ENCODE data around the gene ITPR1. TPM values are rescaled to one million over a fixed set of nuclear protein-coding genes. Genes with fewer than 3 reads are reported as not detected.

ITPR1 gene
- total RNA-seq, 1 experiment from 2014 or later: 5.8 TPM

DNA sequence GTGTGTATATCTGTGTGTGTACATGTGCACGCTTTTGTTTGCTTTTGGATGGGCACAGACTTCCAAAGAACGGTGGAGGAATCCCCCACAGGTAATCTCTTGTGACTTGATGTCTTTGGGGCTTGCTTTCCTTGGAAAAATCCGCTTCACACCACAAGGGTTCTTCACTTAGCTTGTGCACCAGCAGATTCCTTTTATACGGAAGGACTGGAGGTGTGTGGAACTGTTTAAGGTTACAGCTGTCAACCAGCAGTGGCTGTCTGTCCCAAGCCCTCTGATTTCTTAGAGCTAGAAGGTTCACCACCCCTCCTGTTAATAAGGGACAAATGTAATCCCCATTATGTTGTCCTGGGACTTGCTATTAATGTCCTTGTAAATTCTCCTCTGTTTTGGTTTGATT, 193.5 kb downstream of the ITPR1 start:
- no peak for DNase-seq (ENCODE audit: low spot score)

DNA sequence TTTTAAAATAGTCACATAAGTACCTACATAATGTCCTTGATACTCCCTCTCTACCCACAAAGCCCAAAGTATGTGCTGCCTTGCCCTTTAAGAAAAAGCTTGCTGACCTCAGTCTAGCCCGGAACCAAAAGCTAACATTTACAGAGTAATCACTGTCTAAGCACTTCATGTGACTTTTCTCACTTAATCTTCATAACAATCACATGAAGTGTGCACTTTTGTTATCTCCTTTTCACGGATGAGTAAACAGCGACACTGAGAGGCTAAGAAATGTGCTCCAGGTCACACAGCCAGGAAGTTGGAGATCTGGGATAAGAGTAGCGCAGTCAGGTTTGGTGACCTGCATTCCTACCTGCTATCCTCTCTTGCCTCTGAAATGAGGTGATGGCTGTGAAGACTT, 194.0 kb downstream of the ITPR1 start:
- no peak for DNase-seq (ENCODE audit: low spot score)

DNA sequence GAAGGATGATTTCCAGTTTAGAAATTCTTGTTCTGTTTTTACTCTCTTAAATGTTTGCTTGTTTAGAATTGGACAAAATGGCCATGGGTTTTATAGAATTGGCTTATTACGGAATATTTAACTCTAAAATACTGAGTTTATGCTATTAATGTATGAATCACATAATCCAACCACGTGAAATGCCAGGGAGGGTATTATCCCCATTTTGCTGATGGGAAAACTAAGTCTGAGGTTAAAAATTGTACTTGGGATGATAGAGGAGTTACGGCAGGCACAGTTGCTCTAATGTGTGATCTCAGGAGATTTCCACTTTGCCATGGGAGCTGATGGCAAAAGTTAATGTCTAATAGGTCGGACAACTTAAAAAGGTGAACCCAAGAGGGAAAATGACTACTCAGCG, 194.4 kb downstream of the ITPR1 start:
- no peak for DNase-seq (ENCODE audit: low spot score)

DNA sequence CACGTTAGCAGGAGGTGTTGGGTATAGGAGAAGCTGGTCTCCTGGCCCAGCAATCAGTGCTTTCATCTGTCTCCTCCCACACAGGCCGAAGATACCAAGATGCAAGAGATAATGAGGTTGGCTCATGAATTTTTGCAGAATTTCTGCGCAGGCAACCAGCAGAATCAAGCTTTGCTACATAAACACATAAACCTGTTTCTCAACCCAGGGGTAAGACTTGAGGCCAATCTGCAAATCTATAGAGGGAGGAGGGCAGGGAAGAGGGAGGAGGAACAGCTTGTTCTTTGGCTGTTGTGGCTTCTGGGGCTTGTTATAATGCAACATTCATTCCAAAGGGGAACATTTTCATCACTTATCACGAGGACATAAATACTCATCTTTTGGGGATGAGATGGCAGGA, 195.3 kb downstream of the ITPR1 start:
- DNase-seq (ENCODE audit: low spot score): no peak

DNA sequence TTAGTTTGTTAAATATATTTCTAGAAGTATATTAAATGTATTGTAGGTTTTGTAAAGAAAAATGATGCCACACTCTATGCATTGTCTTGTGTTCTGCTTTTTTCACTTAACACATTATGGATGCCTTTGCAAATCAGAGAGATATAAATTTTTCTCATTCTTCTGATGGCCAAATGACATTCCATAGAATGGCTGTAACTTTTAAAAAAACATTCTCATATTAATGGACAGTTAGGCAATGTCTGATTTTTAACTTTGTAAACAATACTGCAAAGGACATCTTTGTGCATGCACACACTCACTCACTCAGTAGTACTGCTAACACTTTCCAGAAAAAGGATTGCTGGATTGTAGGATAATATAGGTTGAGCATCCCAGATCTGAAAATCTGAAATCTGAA, 195.9 kb downstream of the ITPR1 start:
- DNase-seq (ENCODE audit: low spot score): no peak

DNA sequence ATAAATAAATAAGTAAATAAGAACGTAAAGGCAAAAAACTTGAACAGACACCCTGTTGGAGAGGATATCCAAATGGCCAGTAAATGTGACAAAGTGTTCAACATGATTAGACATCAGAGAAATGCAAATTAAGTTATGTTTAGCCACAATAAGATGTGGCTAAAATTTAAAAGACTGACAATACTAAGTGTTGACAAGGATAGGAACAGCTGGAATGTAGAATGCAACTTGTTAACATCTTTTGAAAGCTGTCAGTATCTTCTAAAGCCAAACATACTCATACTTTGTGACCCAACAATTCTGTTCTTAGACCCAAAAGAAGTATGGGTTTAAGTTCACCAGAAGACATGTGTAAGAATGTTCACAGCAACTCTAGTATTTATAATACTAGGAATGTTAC, 197.1 kb downstream of the ITPR1 start:
- DNase-seq (ENCODE audit: low spot score): no peak

DNA sequence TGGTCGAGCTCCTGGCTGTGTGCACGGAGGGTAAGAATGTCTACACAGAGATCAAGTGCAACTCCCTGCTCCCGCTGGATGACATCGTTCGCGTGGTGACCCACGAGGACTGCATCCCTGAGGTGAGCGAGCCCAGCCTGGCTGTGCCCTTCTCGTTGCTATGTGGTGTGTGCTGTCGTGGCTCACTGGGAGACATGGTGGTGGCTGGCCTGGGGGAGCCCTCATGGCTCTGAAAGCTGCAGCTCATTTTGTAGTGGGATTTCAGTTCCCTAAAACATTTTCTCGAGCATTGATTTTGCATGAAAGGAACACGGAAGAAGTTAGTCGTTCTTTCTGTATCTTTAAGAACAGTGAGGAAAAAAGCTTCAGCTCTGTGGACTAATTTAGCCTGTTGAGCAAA, 200.5 kb downstream of the ITPR1 start:
- no peak for DNase-seq (ENCODE audit: low spot score)

DNA sequence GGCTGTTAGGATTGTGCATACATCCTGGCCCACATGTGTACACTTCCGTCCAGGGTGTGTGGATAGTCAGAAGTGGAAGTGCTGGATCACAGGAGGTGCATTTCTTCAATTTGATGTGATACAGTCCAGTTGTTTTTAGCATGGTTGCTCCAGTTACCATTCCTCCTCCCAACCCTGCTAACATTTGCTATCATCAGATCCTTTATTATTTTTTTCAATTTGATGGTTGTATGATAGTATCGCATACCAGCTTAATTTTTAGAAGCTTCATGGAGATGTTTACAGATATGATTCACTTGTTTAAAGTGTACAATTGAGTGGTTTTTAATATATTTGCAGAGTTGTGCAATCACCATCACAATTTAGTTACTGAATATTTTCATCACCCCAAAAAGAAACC, 202.7 kb downstream of the ITPR1 start:
- no peak for DNase-seq (ENCODE audit: low spot score)

DNA sequence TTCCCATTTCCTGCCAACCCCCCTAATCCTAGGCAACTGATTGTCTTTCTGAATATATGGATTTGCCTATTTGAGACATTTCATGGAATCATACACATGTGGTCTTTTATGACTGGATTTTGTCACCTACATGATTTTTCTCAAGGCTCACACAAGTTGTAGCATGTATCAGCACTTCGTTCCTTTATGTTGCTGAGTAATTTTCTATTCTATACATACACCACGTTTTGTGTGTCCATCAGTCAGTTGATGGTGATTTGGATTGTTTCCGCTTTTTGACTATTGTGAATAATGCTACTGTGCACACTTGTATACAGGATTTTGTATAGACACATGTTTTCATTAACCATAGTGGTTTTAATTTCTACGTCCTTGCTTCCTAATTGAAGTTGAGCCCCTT, 203.1 kb downstream of the ITPR1 start:
- DNase-seq (ENCODE audit: low spot score): no peak

DNA sequence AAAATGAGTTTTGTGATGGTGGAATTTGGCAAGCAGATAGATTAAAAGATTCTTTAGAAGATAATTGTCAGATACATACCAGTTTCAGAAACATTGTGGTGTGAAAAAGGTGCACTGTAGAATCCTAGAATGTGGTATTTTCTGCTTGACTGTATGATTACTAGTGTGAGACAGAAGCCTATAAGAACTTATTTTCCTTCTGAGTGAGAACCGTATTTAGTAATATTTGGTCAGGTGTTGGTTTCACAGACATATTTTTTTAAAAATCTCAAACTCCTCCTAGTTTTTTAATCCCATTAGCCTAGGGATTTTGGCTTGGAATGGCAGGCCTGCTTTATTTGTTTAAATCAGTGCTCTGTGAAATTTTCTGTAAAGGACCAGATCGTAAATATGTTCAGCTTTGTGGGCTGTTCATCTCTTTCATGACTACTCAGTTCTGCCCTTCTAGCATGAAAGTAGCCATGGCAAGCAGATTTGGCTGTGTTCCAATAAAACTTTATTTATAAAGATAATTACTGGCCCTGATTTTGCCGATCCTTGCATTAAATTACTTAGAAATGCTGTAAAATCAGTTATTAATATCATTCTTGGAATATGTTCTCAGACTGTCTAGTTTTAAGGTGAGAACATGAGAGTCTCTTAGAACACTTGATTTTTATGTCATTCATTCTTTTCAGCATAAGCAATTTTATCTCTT, 205.1 kb downstream of the ITPR1 start:
- no peak for DNase-seq (ENCODE audit: low spot score)

DNA sequence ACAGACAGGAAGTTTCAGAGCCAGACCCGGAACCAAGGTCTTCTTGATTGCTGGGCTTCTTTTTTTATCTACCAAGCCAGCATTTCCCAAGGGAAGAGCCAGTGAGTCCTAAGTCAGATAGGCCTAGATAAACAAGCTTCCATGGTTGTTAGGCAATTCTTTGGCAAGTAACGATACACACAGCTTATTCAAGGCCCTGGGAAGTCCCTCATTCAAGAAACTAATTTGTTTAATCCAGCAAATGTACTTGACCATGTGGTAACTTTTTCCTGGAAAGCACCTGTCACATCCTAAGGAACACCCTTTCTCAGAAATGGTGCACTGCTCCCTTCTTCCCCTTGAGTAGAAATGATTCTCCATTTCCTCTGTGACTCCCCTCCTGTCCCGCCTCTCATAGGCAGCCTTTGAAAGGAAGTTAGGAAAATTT, 209.9 kb downstream of the ITPR1 start:
- DNase-seq (ENCODE audit: low spot score): no peak

DNA sequence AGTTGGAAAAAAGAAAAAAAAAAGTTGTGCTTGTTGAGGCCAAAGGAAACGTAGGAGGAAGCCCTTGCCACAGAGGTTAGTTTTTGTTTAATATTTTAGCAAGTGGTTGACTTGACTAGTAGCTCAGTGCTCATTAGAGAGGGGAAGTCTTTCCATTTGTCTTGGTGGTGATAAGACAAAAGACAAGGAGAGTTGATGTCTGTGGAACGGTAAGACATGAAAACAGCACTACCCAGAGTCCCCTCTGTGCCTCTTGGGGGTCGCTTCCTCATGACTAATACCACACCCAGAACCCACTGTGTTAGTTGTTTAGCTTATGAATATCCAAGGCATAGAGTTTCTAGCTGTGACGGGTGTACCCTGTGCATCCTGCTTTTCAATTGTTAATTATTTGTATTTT, 211.4 kb downstream of the ITPR1 start:
- no peak for DNase-seq (ENCODE audit: low spot score)

DNA sequence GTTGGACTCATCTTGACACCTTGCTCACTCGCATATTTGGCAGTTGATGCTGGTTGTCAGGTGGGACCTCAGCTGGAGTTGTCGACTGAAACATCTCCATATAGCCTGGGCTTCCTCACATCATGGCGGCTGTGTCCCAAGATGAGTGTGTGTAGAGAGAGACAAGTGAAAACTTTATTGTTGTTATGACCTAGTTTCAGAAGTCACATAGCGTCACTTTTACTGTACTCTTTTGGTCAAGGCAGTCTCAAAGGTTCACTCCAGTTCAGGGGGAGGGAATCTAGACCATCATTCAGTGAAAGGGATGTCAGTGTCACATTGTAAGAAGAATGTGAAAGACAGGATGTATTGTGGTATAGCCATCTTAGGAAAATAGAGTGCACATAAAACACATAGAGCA, 214.2 kb downstream of the ITPR1 start:
- no peak for DNase-seq (ENCODE audit: low spot score)

DNA sequence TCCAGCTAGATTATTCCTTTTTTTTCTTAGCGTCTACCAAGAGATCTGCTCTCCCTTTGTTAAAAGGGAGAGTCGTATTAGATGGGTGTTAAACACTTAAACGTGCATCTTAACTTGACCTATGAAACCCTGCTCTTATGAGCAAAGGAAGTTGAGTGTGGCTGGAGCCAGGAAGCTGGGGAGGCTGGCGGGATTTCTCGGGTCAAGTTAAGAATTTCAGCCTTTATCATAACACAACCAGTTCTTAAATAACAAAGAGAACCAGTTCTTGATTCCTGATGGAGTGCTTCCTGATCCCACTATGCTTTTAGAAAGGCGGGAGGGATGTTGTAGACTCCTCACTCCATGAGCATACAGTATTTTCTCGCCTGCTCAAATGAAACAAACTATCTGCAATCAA, 215.1 kb downstream of the ITPR1 start:
- no peak for DNase-seq (ENCODE audit: low spot score)

DNA sequence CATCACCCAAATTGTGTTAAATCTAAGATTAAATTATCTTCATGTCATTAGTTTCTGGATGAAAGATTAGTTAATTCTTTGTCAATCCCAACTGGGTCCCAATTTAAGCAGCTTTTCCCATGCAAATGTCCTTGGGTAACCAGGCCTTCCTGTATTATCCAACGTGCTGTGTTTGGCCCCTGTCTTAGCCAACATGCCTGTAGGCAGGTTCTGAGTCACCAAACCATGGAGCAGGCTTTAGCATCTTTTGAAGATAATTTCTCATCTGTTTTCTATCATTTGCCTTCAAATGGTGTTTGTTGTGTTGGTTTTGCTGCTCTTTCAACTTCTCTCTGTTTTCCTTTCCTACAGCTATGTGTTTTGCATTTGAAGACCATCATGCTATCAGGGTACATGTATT, 216.2 kb downstream of the ITPR1 start:
- no peak for DNase-seq (ENCODE audit: low spot score)

DNA sequence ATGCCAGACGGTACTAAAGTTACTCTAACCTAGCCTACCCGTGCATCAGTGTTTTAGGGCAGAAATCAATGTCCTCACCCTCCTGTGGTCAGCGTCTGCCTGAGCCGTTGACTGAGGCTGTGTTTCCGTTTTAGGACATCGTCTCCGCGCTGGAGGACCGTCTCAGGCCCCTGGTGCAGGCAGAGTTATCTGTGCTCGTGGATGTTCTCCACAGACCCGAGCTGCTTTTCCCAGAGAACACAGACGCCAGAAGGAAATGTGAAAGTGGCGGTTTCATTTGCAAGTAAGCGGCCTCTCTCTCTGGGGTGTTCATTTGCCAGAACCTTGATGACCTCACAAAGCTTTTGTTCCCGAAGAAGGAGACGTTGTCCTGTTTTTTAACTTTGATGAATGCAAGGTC, 217.0 kb downstream of the ITPR1 start:
- DNase-seq (ENCODE audit: low spot score): no peak

DNA sequence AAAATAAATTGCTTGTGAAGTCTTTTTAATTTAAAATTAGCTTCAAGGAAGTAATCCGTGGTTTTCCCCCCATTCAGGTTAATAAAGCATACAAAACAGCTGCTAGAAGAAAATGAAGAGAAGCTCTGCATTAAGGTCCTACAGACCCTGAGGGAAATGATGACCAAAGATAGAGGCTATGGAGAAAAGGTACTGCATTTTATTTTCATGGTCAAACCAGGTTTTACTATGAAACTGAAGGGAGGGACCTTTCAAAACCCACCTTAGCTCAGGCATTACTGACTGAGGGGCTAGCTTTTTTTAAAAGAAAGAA, 218.5 kb downstream of the ITPR1 start:
- DNase-seq (ENCODE audit: low spot score): no peak

DNA sequence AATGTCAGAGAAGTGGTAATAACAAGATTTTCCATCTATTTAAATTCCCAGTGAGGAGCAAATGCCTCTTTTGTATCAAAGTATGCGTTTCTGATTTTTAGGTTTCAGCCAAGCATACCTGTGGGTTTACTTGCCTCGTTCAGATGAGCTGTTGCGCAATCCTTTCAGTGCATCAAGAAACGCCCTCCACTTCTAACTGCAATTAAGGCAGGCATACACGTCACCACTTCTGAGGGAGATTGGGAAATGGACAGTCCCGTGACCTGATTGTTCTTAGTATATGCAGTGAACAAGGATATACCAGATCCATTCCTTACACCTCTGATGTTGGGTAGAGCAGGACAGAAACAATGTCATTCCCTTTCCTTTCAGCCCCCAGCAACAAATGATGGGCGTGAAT, 219.0 kb downstream of the ITPR1 start:
- DNase-seq (ENCODE audit: low spot score): peak; percentile 72

DNA sequence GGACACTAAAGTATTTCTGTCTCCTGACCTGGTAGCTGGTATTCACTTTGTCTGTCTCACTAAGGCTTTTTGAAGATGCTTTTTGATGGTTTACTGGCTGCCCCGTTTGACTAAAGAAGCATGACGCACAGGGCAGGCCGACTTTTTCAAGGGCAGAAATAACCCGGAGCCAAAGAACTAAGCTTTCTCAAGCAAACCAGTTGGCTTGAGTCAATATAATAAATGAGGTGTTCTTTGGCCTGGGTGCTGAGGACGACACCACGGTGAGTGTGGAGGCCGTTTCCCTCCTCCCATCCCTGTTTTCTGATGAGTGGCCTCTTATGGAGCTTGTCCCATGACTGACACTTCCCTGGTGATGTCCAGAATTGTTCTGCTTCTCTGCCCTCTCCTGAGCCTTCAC, 220.9 kb downstream of the ITPR1 start:
- no peak for DNase-seq (ENCODE audit: low spot score)

DNA sequence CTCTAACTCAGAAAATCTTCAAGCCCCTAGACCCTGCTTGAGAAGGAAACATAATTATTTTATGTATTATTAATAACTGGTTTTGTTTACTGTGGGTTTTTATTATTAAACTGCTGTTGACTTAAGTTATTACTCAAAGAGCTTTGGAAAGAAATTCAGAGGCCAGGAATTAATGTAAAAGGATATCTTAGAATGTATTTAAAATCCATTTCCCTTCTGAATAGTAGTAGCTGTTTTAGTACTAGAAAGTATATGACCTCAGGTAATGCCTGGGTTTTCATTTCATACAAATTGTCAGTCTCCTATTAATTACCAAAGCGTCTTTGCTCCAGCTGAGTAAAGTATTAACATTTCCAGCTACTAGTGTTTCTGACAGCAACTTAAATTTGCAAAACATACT, 223.1 kb downstream of the ITPR1 start:
- no peak for DNase-seq (ENCODE audit: low spot score)

DNA sequence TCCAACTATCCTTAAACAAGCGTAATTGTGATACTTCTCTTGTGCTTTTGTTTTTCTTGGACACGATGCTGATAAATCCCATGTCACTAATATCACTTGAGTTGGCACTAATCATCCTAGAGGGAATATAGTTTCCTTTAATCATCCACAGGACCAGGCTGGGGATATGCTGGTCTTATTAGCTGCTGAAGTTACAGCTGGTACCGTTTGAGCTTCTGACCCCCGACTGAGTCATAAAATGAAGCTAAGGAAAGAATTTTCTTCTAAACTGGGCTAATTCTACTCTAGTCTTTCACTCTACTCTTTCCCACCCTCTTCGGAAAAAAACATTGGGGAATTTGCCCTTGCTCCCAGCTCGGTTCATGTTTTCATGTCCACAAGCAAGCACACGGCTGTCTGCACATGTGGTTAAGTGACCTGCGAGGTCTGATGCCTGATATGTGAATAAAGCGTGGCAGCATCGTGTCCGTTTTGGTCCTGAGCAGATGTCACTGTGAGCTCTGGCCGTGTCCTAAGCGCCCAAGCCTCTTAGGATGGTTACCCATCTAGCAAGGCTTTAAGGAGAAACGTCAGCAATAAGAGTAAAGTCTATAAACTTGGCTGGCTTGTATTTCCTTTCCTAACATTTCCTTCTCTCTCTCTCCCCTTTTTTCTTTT, 223.7 kb downstream of the ITPR1 start:
- DNase-seq (ENCODE audit: low spot score): no peak

DNA sequence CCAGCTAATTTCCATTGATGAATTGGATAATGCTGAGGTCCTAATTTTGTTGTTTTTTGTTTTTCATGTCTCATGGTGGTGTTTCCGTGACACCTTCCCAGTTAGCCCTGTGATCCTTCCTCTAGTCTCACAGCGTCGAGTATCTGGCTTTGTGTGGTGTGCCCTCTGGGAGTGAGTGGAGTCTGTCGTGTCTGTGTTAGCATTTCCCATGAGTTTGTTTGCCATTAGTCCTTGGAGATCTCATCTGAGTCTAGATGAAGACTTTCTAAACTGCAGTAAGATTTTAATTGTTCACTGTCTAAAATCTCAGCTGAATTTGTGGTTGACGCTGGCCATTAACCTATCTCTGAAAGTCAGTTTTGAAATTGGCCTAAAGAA, 224.2 kb downstream of the ITPR1 start:
- DNase-seq (ENCODE audit: low spot score): no peak

DNA sequence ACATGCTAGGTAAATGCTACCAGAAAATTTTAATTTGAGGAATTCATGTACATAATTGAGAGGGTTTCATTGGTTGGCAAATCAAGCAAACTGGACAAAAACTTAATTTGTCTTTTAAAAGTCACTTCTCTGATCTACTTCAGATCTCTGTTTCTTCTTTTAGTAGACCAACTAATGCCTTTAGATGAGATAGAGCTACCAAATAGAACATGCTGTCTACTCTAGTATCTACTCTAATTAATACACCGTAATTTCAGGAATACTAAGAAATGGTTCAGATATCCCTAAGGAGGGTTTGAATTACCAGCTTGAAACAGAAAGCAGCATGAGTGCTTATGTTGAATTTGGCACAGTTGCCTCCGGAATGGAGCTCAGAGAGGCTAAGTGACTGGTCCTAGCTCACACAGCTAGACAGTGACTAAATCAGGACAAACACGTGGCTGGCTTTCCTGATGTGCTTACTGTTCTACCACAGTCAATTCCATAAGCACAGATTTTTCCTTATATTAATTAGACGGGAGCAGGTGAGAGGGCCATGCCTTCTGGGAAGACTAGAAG, 225.1 kb downstream of the ITPR1 start:
- DNase-seq (ENCODE audit: low spot score): no peak

DNA sequence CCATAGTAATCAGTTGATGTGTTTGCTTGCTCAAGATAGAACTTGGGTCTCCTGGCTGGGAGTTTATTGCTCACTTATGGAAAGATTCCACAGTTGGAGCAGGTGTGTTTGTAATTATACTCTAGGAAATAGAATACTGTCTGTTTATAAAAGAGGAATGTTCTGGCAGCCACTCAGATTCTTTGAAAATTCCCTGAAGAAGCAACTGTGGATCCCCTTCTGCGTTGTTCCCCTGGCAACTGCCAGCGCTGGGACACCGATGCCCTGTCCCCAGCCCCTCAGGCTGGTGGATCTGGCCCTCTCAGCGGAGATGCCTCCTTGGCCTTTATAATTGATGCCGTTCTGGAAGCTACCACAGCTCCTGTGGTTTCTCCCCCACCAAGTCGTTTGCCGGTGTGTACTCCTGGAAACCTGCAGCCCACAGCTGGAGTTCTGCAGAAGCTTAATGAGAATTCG, 225.9 kb downstream of the ITPR1 start:
- no peak for DNase-seq (ENCODE audit: low spot score)
